Stimulated activated naive CD4-positive, alpha-beta T cell treated with Interleukin-2 at 50 U/mL for 16 hours (primary cell): Measurements from ENCODE around the gene RACGAP1.

Experiments
- DNase-seq: peaks from one replicate; lab custom pipeline; 2025; lab: John Stamatoyannopoulos, UW

RACGAP1 gene

GRCh38 chr12:49967777-49968250, 57.5 kb downstream of the RACGAP1 start:
- no peak for DNase-seq

DNA sequence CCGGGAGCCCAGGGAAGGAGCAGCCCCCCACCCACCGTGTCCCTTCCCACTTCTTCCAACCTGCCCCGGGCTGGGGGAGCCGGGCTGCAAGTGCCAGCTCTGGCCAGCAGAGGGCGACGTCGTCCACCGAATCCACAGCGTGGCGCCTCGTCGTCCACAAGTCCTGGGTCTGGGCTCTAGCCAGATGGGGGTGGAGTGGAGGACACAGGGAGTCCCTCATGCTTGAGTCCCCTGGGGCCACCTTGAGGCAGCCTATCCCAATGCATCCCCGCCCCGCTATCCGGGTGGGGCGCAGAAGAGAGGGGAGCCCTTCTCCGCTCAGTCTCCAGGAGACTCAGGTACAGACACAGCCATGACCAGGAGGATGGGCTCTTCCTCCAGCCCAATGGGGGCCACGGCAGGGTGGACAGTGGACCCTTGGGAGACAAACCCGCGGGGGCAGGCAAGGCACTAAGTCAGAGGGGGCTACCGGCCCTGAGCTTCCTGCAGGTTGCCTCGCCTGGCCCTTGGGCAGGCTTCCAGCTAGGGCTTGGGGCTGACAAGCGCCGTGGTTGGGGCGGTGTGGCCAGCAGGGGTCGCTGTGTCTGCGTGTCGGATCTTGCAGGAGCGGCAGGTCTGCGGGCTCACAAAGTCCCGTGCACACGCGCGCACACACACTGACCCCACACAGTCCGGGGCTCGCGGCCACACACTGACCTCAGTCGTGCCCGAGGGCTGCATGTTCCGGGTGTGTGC, 58.1 kb downstream of the RACGAP1 start:
- DNase-seq = peak; percentile 86

- no peak for DNase-seq
These were observed 58.7 kb downstream of the RACGAP1 start for GRCh38 chr12:49966511-49967041.

DNA sequence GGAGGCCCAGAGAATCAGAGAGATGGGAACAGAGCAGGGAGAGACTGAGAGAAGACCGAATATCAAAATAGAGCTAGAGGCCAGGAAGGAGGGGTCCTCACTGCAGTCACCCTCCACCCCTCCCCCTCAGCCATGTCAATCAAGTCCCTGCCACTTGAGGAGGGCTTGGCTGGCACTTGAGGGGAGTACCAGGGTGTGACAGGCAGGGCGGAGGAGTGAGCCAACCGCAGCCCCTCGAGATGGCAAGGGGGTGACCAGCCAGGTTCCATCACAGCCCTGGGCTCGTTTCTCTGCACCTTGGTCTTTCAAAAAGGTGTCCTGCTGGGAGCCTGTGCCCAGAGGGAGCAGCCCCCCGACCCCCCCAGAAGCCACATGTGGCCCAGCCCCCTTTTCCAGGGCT, 59.5 kb downstream of the RACGAP1 start:
- DNase-seq = no peak

DNA sequence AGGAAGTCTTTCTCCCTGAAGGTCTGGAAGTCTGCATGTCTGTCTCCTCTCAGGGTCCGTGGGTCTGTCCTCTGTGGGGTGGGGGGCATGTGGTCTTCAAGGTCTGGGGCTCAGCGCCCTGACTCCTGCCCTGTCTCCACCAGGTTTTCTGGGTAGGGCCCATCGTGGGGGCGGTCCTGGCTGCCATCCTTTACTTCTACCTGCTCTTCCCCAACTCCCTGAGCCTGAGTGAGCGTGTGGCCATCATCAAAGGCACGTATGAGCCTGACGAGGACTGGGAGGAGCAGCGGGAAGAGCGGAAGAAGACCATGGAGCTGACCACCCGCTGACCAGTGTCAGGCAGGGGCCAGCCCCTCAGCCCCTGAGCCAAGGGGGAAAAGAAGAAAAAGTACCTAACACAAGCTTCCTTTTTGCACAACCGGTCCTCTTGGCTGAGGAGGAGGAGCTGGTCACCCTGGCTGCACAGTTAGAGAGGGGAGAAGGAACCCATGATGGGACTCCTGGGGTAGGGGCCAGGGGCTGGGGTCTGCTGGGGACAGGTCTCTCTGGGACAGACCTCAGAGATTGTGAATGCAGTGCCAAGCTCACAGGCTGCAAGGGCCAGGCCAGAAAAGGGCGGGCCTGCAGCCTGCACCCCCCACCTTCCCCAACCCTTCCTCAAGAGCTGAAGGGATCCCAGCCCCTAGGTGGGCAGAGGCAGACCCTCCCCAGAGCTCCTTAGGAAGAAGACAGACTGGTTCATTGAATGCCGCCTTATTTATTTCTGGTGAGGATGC, 60.3 kb downstream of the RACGAP1 start:
- no peak for DNase-seq

DNA sequence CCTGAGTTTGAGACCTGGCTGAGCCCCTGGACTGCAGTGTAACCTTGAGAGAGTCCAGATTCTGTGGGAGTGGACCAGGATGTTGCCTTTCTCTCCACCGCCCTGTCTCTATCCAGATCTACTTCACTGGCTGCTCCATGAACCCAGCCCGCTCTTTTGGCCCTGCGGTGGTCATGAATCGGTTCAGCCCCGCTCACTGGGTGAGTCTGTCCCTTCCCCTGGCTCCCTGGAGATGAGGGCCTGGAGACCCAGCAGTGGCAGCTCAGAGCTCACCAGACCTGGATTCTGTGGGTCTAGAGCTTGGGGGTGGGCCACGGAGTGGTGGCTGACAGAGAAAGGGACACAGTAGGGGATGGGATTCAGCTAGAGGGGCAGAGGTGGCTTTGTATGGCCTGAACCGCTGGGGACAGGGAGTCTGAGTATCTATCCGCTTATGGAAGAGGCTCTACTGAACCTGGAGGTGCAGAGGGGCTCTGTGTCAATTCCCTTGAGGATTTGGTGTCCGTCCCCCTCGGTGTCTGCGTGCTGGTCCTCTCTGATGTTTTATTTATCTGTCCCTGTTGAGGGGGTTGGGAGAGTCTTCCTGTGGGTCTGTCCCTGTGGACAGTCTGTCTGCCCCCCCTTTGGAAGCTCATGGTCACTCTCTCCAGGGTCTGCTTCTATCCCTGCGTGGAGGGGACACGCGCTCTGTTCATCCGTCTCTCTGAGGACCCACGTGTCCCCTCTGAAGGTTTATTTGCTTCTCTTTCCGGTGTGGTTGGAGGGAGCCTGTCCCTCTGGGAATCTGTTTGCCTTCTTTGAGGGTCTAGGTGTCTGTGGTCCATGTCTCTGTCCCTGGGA, 61.1 kb downstream of the RACGAP1 start:
- no peak for DNase-seq

GRCh38 chr12:49962861-49963765, 62.2 kb downstream of the RACGAP1 start:
- DNase-seq = no peak

DNA sequence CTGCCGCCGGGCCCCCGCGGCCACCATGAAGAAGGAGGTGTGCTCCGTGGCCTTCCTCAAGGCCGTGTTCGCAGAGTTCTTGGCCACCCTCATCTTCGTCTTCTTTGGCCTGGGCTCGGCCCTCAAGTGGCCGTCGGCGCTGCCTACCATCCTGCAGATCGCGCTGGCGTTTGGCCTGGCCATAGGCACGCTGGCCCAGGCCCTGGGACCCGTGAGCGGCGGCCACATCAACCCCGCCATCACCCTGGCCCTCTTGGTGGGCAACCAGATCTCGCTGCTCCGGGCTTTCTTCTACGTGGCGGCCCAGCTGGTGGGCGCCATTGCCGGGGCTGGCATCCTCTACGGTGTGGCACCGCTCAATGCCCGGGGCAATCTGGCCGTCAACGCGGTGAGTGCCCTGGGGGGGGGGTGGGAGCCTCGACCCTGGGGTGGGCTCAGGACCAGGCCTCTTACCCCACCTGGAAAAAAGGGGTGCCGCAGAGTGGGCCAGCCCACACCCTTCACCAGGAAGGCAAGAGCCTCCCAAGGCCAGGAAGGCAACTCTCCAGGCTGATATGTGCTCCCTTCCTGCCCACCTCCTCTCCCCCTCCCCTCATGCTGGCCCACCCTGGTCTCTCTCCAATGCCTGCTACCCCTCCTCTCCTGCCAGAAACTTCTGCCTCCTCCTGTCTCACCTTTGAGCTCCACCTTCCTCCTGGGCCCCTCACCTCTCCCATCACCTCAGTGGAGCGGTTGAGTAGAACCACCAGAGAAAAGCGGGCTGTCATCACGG, 63.1 kb downstream of the RACGAP1 start:
- DNase-seq = no peak

DNA sequence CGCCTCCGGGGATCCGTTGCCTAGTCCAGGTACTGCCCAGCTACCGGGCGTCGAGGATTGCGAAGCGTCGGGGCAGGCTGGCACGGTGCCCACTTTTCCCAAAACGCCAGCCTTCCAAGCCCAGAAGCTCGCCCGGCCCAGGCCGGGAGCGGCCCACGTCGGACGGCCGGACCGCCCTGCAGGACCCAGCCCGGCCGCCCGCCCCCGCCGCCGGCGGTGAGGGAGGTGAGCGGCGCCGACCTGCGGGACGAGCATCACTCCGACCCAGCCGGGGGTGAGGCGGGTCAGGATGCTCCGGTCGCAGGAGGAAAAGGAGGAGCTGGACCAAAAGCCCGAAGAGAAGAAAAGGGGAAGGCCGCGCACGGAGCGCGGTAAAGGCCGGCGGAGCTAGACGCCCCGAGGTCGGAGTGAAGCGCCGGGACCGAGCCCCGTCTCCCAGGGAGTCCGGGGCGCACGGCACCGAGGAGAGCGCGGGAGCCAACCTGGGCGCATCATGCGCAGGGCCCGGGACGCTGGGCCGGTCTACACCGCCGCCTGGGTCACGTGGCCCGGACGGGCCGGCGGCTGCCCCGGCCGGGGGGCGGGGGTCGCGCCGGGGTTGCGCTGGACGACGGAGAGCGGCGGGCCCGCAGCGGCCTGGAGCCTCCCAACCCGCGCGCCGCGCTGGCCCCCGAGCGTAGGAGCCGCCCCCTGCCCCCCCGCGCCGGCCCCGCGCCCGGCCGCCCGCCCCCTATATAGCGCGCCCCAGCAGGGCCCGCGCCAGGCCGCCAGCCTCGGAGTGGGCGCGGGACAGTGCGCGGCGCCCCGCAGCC, 64.0 kb downstream of the RACGAP1 start, which contains the start of gene AQP5:
Gene AQP5, plus strand, starts transcription at position 762 of the 812 bp plus-strand sequence. CDS start 146 bp downstream, outside the sequence.
- DNase-seq = no peak

- no peak for DNase-seq
These were observed 64.7 kb downstream of the RACGAP1 start for GRCh38 chr12:49960474-49961110.

GRCh38 chr12:49959685-49960473, 65.4 kb downstream of the RACGAP1 start:
- no peak for DNase-seq

DNA sequence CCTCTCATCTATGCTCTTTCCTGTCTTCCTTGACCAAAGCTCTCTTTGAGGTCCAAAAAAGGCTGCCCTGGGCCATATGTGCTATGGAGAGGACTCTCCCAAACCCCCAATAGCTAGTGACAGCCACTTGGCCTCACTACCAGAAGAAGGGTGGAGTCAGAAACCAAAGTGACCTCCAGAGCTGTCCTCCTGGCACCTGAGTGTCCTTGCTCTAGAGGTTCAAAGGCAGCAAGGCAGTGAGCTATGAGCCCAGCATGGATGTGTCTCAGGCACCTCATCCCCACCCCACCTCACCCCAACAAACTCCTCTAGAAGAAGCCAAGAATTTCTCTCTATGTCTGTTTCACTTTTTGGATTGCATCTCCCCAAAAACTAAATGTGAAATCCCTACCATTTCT, 67.7 kb downstream of the RACGAP1 start:
- DNase-seq = no peak

GRCh38 chr12:49956663-49957569, 68.4 kb downstream of the RACGAP1 start:
- DNase-seq = no peak

DNA sequence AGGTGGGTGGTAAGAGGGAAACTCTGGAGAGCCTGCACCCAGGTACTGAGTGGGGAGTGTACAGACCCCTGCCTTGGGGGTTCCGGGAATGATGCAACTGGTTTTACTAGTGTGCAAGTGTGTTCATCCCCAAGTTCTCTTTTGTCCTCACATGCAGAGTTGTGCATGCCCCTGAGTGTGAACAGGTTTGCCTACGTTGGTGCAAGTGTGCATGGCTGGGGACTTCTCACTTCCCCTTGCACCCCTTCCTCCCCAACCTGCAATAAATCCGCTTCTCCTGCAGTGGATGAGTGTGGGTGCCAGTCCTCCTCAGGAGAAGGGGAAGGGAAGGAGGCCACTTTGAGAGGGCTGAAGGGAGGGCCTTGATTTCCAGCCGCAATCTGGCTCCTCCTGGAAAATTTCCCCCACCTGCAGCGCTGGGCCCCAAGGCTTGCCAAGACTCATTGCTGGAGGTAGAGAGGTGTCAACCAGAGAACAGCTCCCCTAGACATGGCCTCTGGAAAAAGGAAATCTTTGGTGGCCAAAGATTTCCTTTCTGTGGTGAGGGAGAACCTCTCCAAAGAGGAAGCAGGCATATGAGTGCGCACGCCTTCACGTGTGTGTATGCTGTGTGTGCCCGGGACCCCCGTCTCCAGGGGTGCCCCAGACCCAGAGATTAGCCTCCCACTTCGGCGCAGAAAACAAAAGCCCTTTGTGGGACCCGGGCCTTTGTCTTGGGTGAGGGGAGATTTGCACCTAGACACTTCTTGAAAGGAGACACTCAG, 69.2 kb downstream of the RACGAP1 start:
- DNase-seq = no peak

GRCh38 chr12:49954863-49955830, 70.1 kb downstream of the RACGAP1 start:
- no peak for DNase-seq
